ENCODE measurements around the gene CBX7. TPM values are rescaled to one million over a fixed set of nuclear protein-coding genes. Genes with fewer than 3 reads are reported as not detected.

The CBX7 gene
- polyA plus RNA-seq, 1 donor from 2014 or later: 4.4 TPM

- Histone ChIP-seq H3K27me3 (ENCODE audit: insufficient read depth, low read depth, low read length) (no peaks in the 10 kb centered on the region), H3K9me2 (ENCODE audit: insufficient read depth, low read length) (no peaks in the 10 kb centered on the region), H3K4me3 (ENCODE audit: low read length) (no peak overlapping the region), H2AFZ (ENCODE audit: low read depth, low read length) (no peak overlapping the region), H3K9me3 (ENCODE audit: low read length) (no peaks in the 10 kb centered on the region), H3K9ac (ENCODE audit: low read length) (no peak overlapping the region), H3K79me2 (replicated peaks; ENCODE audit: insufficient read depth, low read length) (no peaks in the 10 kb centered on the region), H4K20me1 (ENCODE audit: insufficient read depth) (no peaks in the 10 kb centered on the region), H3K4me2 (ENCODE audit: low read length) (no peak overlapping the region), H3K36me3 (ENCODE audit: insufficient read depth, low read length) (no peaks in the 10 kb centered on the region), H3K27ac (ENCODE audit: low read length) (no peak overlapping the region), H3F3A (ENCODE audit: insufficient read depth, low read length, poor library complexity, severe bottlenecking) (no peaks in the 10 kb centered on the region)
- TF ChIP-seq EP300 (conservative IDR thresholded peaks at IDR 0.05; ENCODE audit: poor library complexity, severe bottlenecking): no peak
Observed at GRCh38 chr22:39122772-39123470, 29.6 kb downstream of the CBX7 start.

- Histone ChIP-seq H3K4me2 (ENCODE audit: low read length) (no peak overlapping the region), H3F3A (ENCODE audit: insufficient read depth, low read length, poor library complexity, severe bottlenecking) (no peaks in the 10 kb centered on the region), H3K27me3 (ENCODE audit: insufficient read depth, low read depth, low read length) (peaks cover under 1% of the 10 kb centered on the region), H3K79me2 (replicated peaks; ENCODE audit: insufficient read depth, low read length) (no peaks in the 10 kb centered on the region), H3K9ac (ENCODE audit: low read length) (no peak overlapping the region), H3K9me2 (ENCODE audit: insufficient read depth, low read length) (no peaks in the 10 kb centered on the region), H3K36me3 (ENCODE audit: insufficient read depth, low read length) (no peaks in the 10 kb centered on the region), H2AFZ (ENCODE audit: low read depth, low read length) (no peak overlapping the region), H4K20me1 (ENCODE audit: insufficient read depth) (no peaks in the 10 kb centered on the region), H3K4me3 (ENCODE audit: low read length) (no peak overlapping the region), H3K27ac (ENCODE audit: low read length) (no peak overlapping the region), H3K9me3 (ENCODE audit: low read length) (no peaks in the 10 kb centered on the region)
- TF ChIP-seq POLR2AphosphoS5 (IDR thresholded peaks at IDR 0.05) (no peak), REST (IDR thresholded peaks at IDR 0.05; ENCODE audit: borderline replicate concordance) (no peak), RAD21 (conservative IDR thresholded peaks at IDR 0.05) (no peak), CTCF (IDR thresholded peaks at IDR 0.05; ENCODE audit: poor library complexity, severe bottlenecking) (no peak), EP300 (conservative IDR thresholded peaks at IDR 0.05; ENCODE audit: poor library complexity, severe bottlenecking) (no peak), EZH2 (IDR thresholded peaks at IDR 0.05; ENCODE audit: borderline replicate concordance, insufficient read depth, low read length, poor library complexity, severe bottlenecking) (no peak), SMC3 (conservative IDR thresholded peaks at IDR 0.05; ENCODE audit: poor library complexity) (no peak)
Observed at GRCh38 chr22:39120983-39121382, 31.5 kb downstream of the CBX7 start.

Data from neural cell (in vitro differentiated cells).